Measurements from ENCODE around the gene OPALIN. TPM values are rescaled to one million over a fixed set of nuclear protein-coding genes. Genes with fewer than 3 reads are reported as not detected.

Gene OPALIN
- total and polyA plus RNA-seq, 2 donors (not counting 3 experiments of a cell fraction or from before 2014, with no cell fraction given), result not detected

- FAIRE-seq (no peak), DNase-seq (ENCODE audit: low read depth, low spot score) (no peak)
- TF ChIP-seq EZH2 (IDR thresholded peaks at IDR 0.05; ENCODE audit: borderline replicate concordance, low read depth, low read length, severe bottlenecking) (no peak), GATA2 (IDR thresholded peaks at IDR 0.05; ENCODE audit: insufficient read depth, insufficient read length, low read depth, low read length) (no peak), POLR2AphosphoS5 (IDR thresholded peaks at IDR 0.05; ENCODE audit: insufficient read depth, low read depth, low read length) (no peak), JUN (IDR thresholded peaks at IDR 0.05; ENCODE audit: borderline replicate concordance, insufficient read depth, insufficient read length, low read depth) (no peak), FOS (IDR thresholded peaks at IDR 0.05; ENCODE audit: borderline replicate concordance, insufficient read depth, low read length) (no peak), MAX (IDR thresholded peaks at IDR 0.05; ENCODE audit: insufficient read depth, insufficient read length) (no peak), MYC (IDR thresholded peaks at IDR 0.05; ENCODE audit: low read depth, low read length) (no peak), CTCF (IDR thresholded peaks at IDR 0.05; ENCODE audit: extremely low read depth in 1 of 2, insufficient read depth in 1 of 2, low read depth in 1 of 2, low read length in 2 of 2) (no peak)
- H4K20me1 ChIP-seq (replicated peaks; ENCODE audit: control insufficient read depth, extremely low read depth, insufficient read depth, low read length), result no peaks in the 10 kb centered on the region
- H3K4me3 ChIP-seq (replicated peaks in 1 of 3; ENCODE audit: insufficient read depth in 1 of 3, low read depth in 1 of 3, low read length in 3 of 3), result no peak overlapping the region
- H3K4me2 ChIP-seq (ENCODE audit: insufficient read depth, low read length), result no peak overlapping the region
- dilution Hi-C loops (cut with MboI; ENCODE audit: extremely low pct_ligation_motif_present, low sequenced_read_pairs), result no loop called here
- no TSS peak for BruUV-seq (replicated peaks)
- H3K27ac ChIP-seq (ENCODE audit: insufficient read depth, low read depth, low read length), result no peak overlapping the region
- H3K79me2 ChIP-seq (ENCODE audit: control insufficient read depth, insufficient read depth, low read length), result no peaks in the 10 kb centered on the region
- no peaks in the 10 kb centered on the region for H3K9me3 ChIP-seq (replicated peaks; ENCODE audit: control insufficient read depth, insufficient read depth, low read length)
- no peaks in the 10 kb centered on the region for H3K4me1 ChIP-seq (ENCODE audit: control insufficient read depth, extremely low read depth, insufficient read depth, low read length)
- H3K9ac ChIP-seq (replicated peaks; ENCODE audit: extremely low read depth, insufficient read depth, low read length), result no peak overlapping the region
- CTCF ChIA-PET, result interaction anchor here (1.9 kb wide), 1 partner anchor 22 kb away, joined by 6 read pairs; no protein-coding TSS in a partner anchor
- intact Hi-C loops (cut with micrococcal nuclease), result no loop called here
- H3K36me3 ChIP-seq (ENCODE audit: control insufficient read depth in 2 of 2, extremely low read depth in 1 of 2, insufficient read depth in 2 of 2, low read length in 2 of 2), result no peaks in the 10 kb centered on the region
- no peaks in the 10 kb centered on the region for H3K27me3 ChIP-seq (ENCODE audit: control insufficient read depth in 2 of 2, insufficient read depth in 2 of 2, low read length in 2 of 2)
- POLR2A ChIA-PET, result no interaction called here
- no peak overlapping the region for H2AFZ ChIP-seq (ENCODE audit: low read depth, low read length)
- no peaks in the 10 kb centered on the region for H3K9me1 ChIP-seq (replicated peaks; ENCODE audit: control insufficient read depth, extremely low read depth, insufficient read depth, low read length)
Measured at GRCh38 chr10:96313344-96313743, 45.5 kb downstream of the OPALIN start.

Measured in endothelial cell of umbilical vein (primary cell).